ELF-1 (cell line): ENCODE measurements around the gene KLHL30.

ENCODE experiments used
- DNase-seq: peaks from one replicate; pipeline ENCODE4 v3.0.0-alpha.2; 2016; ENCODE audit warnings: low read depth, low spot score

KLHL30 gene

GRCh38 chr2:238131761-238132462 lies 6.6 kb upstream of the KLHL30 start:
- DNase-seq, result no peak

GRCh38 chr2:238132463-238133450 lies 5.7 kb upstream of the KLHL30 start:
- DNase-seq, result no peak

DNA sequence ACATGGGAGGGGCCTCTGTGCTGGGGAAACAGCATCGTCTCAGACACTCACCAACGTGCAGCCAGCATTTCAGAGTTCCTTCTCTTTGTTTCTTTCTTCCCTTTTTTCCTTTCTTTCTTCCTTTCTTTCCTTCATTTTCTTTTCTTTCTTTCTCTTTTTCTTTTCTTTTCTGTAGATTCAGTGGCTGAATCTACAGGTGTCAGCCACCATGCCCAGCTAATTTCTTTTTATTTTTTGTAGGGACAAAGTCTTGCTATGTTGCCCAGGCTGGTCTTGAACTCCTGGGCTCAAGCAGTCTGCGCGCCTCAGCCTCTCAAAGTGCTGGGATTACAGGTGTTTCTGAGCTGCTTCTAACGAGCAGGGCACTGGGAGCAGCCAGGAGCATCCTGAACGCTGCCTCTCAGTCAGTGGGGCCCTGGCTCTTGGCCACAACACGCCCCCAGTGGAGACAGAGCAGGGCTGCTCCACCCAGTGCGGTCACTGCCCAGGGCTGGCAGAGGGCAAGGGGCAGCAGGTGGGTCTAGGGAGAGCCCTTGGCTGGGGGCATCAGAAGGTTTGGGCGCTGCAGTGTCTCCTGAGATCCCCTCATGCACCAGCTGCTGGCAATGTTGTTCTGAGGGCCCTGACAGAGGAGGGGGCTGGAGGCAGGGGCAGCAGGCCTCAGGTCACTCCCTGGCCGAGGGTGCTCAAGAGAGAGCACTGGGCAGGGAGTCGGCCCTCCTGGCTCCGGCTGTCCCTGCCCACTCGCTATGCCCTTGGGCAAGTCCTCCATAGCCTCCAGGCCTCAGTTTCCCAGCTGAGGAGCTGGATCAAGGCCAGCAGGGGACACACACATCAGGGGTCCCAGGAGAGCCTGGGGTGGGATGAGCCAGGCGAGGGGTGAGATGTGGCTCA lies 4.7 kb upstream of the KLHL30 start:
- DNase-seq, result no peak

DNA sequence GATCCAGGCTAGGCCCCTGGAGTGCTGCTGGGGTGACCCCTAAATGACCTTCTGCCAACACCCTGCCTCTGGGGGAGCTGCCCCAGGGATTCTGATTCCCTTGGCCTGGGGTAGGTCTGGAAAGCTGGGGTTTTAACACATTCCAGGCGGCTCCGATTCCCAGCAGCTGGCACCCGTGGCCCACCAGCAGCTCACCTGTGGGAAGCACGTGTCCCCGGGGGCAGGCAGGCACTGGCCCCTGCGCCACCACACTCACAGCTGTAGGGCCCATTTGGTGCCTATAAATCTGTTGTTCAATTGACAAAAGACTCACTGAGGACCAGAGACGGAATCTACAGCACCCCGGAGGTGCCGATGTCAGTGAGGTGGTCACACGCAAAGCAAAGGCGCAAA lies 4.1 kb upstream of the KLHL30 start:
- no peak for DNase-seq

DNA sequence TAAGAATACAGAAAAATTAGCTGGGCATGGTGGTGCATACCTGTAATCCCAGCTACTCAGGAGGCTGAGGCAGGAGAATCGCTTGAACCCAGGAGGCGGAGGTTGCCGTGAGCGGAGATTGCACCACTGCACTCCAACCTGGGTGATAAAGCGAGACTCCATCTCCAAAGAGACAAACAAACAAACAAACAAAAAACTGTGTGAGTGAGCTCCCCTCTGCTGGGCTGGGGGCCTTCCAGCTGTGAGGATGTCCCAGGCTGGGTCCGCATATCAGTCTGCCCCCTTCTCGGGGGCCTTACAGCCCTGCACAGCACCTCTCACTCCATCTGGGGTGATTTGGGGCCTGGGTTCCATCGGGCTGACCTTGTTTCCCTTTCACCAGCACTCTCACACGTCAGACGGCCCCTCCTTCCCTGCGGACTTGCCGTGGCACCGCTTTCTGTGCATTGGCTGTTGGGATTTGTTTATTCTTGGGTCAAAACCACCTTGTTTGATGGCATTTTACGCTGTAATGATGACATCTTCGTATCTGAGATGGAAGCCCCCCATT lies 2.8 kb upstream of the KLHL30 start:
- DNase-seq, result no peak

DNA sequence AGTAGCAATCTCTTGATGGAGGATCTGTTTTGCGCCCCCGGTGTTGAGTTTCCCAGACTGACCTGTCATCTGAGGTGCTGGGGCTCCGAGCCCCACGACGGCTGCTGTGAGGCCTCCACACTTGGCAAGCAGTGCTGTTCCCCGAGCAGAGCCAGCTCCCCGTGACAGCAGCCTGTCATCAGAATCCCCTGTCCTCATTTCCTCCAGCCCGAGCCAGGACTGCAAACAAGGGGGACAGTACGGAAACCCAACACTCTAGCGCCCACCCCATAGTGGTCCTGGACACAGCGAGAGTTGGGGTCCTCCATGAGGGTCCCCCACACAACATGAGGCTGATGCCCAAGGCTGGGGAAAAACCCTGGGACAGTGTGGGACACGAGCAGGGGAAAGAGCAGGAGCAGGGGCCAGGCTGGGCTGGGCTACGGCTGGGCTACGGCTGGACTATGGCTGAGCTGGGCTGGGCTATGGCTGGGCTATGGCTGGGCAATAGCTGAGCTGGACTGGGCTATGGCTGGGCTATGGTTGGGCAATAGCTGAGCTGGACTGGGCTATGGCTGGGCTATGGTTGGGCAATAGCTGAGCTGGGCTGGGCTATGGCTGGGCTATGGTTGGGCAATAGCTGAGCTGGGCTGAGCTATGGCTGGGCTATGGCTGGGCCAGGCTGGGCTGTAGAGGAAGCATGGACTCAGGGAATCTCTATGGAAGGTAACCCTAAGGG lies 1.5 kb upstream of the KLHL30 start:
- DNase-seq, result peak; percentile 71

- no peak for DNase-seq
Observed at GRCh38 chr2:238137885-238138284, 583 bp upstream of the KLHL30 start.

DNA sequence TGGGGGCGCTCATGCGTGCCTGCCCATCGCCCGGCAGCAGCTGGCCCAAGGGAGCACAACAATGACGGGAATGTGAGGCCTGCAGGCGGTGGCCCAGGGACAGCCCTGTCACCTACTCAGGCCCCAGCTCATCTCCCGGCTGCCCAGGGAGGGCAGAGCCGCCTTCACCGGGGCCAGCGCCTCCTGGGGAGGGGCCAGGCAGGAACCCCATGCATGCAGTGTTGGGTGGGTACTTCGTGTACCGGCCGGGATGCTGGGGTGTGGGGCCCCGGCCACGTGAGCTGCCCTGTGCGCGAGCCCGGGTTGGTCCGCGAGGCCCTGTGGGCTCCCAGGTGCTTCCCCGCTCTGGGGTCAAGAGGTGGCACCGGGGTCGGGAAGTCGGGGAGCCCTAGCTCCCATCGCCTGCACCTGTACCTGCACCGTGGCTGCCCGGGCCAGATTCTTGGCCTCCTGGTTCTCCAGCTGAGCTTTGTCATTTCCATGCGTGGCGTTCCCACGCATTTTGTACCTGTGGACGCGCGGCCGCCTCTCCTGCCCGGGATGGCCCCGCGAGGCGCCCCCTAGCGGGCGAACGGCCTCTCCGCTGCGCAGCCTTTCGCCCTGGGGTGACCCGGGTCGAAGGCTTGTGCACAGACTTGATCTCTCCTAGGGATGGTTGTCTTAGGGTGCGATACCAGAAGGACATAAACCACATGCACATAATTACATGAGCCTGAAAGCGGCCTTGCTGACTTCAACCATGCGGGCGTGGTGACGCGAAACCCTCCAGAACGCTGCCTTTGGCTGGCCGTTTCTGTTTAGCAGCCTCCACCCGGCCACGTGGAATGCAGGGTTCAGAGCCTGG lies 950 bp downstream of the KLHL30 start:
- peak; percentile 74 for DNase-seq

GRCh38 chr2:238140040-238140439 lies 1.6 kb downstream of the KLHL30 start:
- no peak for DNase-seq

DNA sequence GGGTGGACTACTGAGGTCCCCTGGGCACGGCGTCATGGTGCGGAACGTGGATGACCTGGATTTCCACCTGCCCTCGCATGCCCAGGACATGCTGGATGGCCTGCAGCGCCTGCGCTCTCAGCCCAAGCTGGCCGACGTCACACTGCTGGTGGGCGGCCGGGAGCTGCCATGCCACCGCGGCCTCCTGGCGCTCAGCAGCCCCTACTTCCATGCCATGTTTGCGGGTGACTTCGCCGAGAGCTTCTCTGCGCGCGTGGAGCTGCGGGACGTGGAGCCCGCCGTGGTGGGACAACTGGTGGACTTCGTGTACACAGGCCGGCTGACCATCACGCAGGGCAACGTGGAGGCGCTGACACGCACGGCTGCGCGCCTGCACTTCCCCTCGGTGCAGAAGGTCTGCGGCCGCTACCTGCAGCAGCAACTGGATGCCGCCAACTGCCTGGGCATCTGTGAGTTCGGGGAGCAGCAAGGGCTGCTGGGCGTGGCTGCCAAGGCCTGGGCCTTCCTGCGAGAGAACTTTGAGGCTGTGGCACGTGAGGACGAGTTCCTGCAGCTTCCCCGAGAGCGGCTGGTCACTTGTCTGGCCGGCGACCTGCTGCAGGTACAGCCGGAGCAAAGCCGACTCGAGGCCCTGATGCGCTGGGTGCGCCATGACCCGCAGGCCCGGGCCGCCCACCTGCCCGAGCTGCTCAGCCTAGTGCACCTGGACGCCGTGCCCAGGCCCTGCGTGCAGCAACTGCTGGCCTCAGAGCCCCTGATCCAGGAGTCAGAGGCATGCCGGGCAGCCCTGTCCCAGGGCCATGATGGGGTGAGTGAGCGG lies 2.5 kb downstream of the KLHL30 start:
- DNase-seq, result no peak

- DNase-seq, result no peak
Observed at GRCh38 chr2:238141541-238142318, 3.3 kb downstream of the KLHL30 start.

GRCh38 chr2:238142382-238143205 lies 4.1 kb downstream of the KLHL30 start:
- DNase-seq, result no peak

DNA sequence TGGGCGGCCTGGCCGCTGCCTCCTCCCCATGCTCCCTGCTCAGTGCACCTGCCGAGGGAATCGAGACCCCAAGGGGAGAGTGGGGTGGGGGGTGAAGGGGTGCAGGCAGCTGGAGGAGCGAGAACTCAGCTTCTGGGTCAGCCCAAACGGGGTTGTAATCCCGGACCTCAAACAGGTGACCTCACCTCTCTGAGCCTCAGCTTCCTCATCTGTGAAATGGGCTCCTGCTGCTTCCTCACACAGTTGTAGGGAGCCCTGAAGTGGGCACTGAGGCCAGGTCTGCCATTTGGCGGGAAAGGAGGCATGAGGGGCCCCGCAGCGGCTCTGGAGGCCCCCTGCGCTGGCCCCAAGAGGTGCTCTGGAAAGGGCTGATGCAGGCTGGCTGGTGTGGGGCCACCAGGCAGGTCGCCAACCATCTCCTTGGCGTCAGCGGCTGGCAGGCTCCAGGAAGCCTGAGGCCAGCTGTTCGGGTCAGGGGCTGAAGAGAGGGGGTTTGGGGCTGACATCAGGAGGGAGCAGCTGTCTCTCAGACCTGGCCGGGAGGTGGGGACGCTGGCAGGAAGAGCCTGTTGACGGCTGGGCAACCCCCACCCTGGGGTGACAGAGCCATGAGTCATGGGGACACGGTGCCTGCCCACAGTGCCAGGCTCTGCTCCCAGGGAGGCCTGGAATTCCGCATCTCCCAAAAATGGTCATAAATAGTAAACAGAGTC lies 4.9 kb downstream of the KLHL30 start:
- no peak for DNase-seq

DNA sequence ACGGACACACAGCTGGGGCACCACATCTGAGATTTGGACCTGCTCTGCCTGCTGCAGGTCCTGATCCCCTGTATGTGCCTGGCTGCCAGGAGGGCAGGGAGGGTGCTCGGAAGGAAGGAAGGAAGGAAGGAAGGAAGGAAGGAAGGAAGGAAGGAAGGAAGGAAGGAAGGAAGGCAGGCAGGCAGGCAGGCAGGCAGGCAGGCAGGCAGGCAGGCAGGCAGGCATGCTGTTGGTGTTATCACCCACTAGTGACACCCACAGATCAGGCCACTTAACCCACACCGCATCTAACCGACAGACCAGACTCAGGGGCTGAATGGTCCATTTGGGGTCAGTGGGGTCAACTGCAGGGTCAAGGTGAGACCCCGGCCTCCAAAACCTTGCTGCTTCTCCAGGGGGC lies 5.8 kb downstream of the KLHL30 start:
- DNase-seq, result no peak

DNA sequence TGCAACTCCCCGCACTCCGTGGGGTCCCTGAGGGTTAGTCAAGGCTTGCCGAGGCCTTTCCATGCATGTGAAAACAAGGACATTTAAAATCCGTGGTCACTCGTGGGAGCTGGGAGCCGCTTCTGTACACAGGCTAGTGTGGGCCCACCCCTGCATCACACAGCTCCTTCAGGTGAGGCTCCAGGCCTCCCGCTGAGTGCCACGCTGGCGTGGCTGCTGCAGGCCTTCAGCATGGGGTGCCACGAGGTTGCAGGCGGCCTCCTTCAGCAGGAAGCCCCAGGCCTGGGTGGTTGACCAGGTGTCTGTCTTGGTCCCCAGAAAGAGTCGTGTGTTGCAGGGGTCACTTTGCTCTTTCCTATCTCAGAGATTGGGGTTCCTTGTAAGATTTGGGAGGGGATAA lies 6.6 kb downstream of the KLHL30 start:
- no peak for DNase-seq

- DNase-seq, result no peak
Observed at GRCh38 chr2:238145851-238146250, 7.4 kb downstream of the KLHL30 start.
